Measurements from ENCODE around the gene ARSG. TPM values are rescaled to one million over a fixed set of nuclear protein-coding genes. Genes with fewer than 3 reads are reported as not detected.

Gene ARSG
- total and polyA plus RNA-seq, 2 donors (not counting 1 experiment from before 2014, with no cell fraction given), result 5.5 to 18.4 TPM

GRCh38 chr17:68431045-68431608, 139.8 kb downstream of the ARSG start:
- no peak overlapping the region for H2AFZ ChIP-seq (ENCODE audit: insufficient read depth, low read depth, low read length, poor library complexity, severe bottlenecking)
- peaks cover 0 to 3% of the 10 kb centered on the region in 2 experiments for H3K36me3 ChIP-seq (replicated peaks in 1 of 2; ENCODE audit: control extremely low read depth in 1 of 2, control insufficient read depth in 1 of 2, extremely low read depth in 1 of 2, insufficient read depth in 2 of 2, low read length in 1 of 2)
- no peak overlapping the region for H3K4me2 ChIP-seq (replicated peaks; ENCODE audit: low read depth, low read length, poor library complexity, severe bottlenecking)
- CTCF ChIA-PET, result interaction anchor here (1.0 to 7.6 kb wide), 5 partner anchors 14 to 258 kb away, joined by 3 to 43 read pairs (median 3); no protein-coding TSS in a partner anchor
- WGBS (ENCODE audit: insufficient coverage), result 89% methylated on average over 10 of the region's 13 CpGs
- intact Hi-C loops (cut with micrococcal nuclease), result loop anchor here (1.0 to 10.0 kb wide), 2 partner anchors 136 to 168 kb away; partner anchors contain the start of genes ARSG and SLC16A6
- no peak for ATAC-seq (ENCODE audit: low read depth)
- no peaks in the 10 kb centered on the region for H3K27me3 Mint-ChIP-seq
- POLR2A ChIA-PET, result no interaction called here
- H3K9me3 Mint-ChIP-seq (ENCODE audit: insufficient read depth), result no peaks in the 10 kb centered on the region
- no peak for DNase-seq
- no peaks in the 10 kb centered on the region for H3K27me3 ChIP-seq (replicated peaks in 1 of 4; ENCODE audit: control extremely low read depth in 1 of 4, control insufficient read depth in 3 of 4, insufficient read depth in 4 of 4, low read length in 3 of 4)
- no peak overlapping the region for H3K27ac ChIP-seq (ENCODE audit: low read length in 2 of 2)
- H3K4me3 Mint-ChIP-seq, result no peak overlapping the region
- no peak overlapping the region for H3K27ac Mint-ChIP-seq
- no peaks in the 10 kb centered on the region for H4K20me1 ChIP-seq (ENCODE audit: control insufficient read depth, insufficient read depth, low read length, poor library complexity, severe bottlenecking)
- no peak overlapping the region for H3K9ac ChIP-seq (ENCODE audit: low read length)
- H3K4me1 ChIP-seq (ENCODE audit: control insufficient read depth in 2 of 2, insufficient read depth in 2 of 2, low read length in 2 of 2), result peaks cover 2% of the 10 kb centered on the region in 2 donors
- H3K4me3 ChIP-seq (ENCODE audit: control extremely low read depth in 1 of 5, extremely low read depth in 1 of 5, insufficient read depth in 1 of 5, low read depth in 2 of 5, low read length in 4 of 5), result no peak overlapping the region
- no peak for TF ChIP-seq CTCF (IDR thresholded peaks at IDR 0.05)
- TF ChIP-seq EZH2 (IDR thresholded peaks at IDR 0.05; ENCODE audit: borderline replicate concordance, insufficient read depth, low read depth, low read length, poor library complexity, severe bottlenecking), result no peak
- H3K4me1 Mint-ChIP-seq, result peaks cover 4% of the 10 kb centered on the region
- H3K79me2 ChIP-seq (ENCODE audit: control insufficient read depth, insufficient read depth, low read length), result no peaks in the 10 kb centered on the region
- no peaks in the 10 kb centered on the region for H3K9me3 ChIP-seq (ENCODE audit: control extremely low read depth in 1 of 3, control insufficient read depth in 2 of 3, insufficient read depth in 1 of 3, low read length in 2 of 3)

GRCh38 chr17:68431661-68432071, 140.4 kb downstream of the ARSG start:
- TF ChIP-seq CTCF (IDR thresholded peaks at IDR 0.05) (peak; percentile 32), EZH2 (IDR thresholded peaks at IDR 0.05; ENCODE audit: borderline replicate concordance, insufficient read depth, low read depth, low read length, poor library complexity, severe bottlenecking) (no peak)
- H3K9ac ChIP-seq (ENCODE audit: low read length), result no peak overlapping the region
- H4K20me1 ChIP-seq (ENCODE audit: control insufficient read depth, insufficient read depth, low read length, poor library complexity, severe bottlenecking), result no peaks in the 10 kb centered on the region
- H3K4me2 ChIP-seq (replicated peaks; ENCODE audit: low read depth, low read length, poor library complexity, severe bottlenecking), result no peak overlapping the region
- 58% methylated on average over 15 of the region's 15 CpGs for WGBS (ENCODE audit: insufficient coverage)
- no peak overlapping the region for H2AFZ ChIP-seq (ENCODE audit: insufficient read depth, low read depth, low read length, poor library complexity, severe bottlenecking)
- no peaks in the 10 kb centered on the region for H3K27me3 ChIP-seq (replicated peaks in 1 of 4; ENCODE audit: control extremely low read depth in 1 of 4, control insufficient read depth in 3 of 4, insufficient read depth in 4 of 4, low read length in 3 of 4)
- DNase-seq, result peak; percentile 45
- peaks cover 7% of the 10 kb centered on the region in 2 donors for H3K4me1 ChIP-seq (ENCODE audit: control insufficient read depth in 2 of 2, insufficient read depth in 2 of 2, low read length in 2 of 2)
- no peak overlapping the region for H3K4me3 Mint-ChIP-seq
- H3K9me3 ChIP-seq (ENCODE audit: control extremely low read depth in 1 of 3, control insufficient read depth in 2 of 3, insufficient read depth in 1 of 3, low read length in 2 of 3), result no peaks in the 10 kb centered on the region
- intact Hi-C loops (cut with micrococcal nuclease), result loop anchor here (1.0 to 10.0 kb wide), 2 partner anchors 137 to 168 kb away; partner anchors contain the start of genes ARSG and SLC16A6
- ChIA-PET POLR2A (no interaction called here), CTCF (interaction anchor here (0.8 to 7.6 kb wide), 11 partner anchors 9 to 259 kb away, joined by 3 to 43 read pairs (median 3); no protein-coding TSS in a partner anchor)
- ATAC-seq (ENCODE audit: low read depth), result no peak
- H3K27ac ChIP-seq (ENCODE audit: low read length in 2 of 2), result no peak overlapping the region
- H3K4me1 Mint-ChIP-seq, result peaks cover 9% of the 10 kb centered on the region
- H3K27me3 Mint-ChIP-seq, result no peaks in the 10 kb centered on the region
- H3K9me3 Mint-ChIP-seq (ENCODE audit: insufficient read depth), result no peaks in the 10 kb centered on the region
- no peak overlapping the region for H3K27ac Mint-ChIP-seq
- no peak overlapping the region for H3K4me3 ChIP-seq (ENCODE audit: control extremely low read depth in 1 of 5, extremely low read depth in 1 of 5, insufficient read depth in 1 of 5, low read depth in 2 of 5, low read length in 4 of 5)
- H3K79me2 ChIP-seq (ENCODE audit: control insufficient read depth, insufficient read depth, low read length), result no peaks in the 10 kb centered on the region
- peaks cover 0 to 3% of the 10 kb centered on the region in 2 experiments for H3K36me3 ChIP-seq (replicated peaks in 1 of 2; ENCODE audit: control extremely low read depth in 1 of 2, control insufficient read depth in 1 of 2, extremely low read depth in 1 of 2, insufficient read depth in 2 of 2, low read length in 1 of 2)

Measured in B cell (primary cell).